ENCODE data around the gene SIDT2.
"Not testable (repeated sequence)": the region's sequence is repeated elsewhere in the genome, so short reads cannot be mapped to it uniquely, and the experiment has no call there.

Gene SIDT2

DNA sequence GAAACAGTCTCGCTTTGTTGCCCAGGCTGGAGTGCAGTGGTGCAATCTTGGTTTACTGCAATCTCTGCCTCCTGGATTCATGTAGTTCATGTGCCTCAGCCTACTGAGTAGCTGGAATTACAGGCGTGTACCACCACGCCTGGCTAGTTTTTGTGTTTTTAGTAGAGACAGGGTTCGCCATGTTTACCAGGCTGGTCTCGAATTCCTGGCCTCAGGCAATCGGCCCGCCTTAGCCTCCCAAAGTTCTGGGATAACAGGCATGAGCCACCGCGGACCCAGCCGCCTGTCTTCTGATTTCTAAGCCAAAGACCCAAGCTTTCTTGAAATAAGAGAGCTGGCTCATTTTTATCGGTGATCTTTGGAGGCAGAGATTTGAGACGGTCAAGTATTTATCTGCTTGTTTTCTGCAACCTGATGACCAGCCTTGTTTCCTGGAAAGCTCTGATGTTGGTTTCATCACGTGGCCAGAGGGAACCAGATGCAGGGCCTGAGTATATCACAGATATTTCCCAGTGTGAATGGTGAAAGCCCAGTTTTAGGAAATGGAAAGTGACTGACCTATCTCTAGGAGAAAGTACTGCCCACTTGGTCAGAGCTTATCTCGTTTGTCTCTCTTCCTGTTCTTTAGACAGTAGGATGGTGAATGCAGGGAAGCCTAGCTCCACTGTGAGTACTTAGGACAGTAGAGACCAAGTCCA is 5.7 kb upstream of the SIDT2 start:
- DNase-seq, result no peak

DNA sequence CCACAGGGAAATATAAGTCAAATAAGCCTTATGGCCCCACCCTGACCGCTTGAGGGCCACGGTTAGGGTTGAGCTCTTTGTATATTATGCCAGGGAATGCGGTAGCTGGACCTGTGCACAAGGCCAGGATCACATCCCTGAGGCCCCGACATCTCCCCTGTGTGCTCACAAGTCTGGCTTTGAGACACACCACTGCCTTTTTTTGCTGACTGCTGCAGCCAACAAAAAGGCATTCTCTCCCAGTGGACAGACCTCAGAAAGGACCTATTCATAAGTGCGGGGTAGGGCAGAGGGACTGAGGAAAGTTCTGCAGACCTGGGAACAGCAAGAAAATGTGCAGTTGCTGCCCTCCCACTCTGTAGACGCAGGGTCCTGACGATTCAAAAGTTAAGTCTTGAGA is 3.4 kb upstream of the SIDT2 start:
- DNase-seq, result no peak

DNA sequence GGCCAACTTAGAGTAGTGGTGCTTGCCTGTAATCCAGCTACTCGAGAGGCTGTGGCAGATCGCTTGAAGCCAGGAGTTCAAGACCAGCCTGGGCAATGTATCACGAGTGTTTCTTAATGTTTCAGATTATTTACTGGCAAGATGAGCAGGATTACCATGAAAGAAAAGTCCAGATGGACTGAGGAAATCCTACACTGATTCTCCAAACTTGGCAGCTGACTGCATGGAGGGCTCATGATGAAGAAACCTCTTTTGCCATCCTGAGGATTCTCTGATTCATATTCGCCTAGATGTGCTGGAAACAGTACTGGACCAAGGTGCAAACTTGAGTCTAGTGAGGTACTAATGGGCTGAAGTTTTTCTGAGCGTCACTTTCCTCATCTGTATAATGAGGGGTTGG is 2.8 kb upstream of the SIDT2 start:
- no peak for DNase-seq

DNA sequence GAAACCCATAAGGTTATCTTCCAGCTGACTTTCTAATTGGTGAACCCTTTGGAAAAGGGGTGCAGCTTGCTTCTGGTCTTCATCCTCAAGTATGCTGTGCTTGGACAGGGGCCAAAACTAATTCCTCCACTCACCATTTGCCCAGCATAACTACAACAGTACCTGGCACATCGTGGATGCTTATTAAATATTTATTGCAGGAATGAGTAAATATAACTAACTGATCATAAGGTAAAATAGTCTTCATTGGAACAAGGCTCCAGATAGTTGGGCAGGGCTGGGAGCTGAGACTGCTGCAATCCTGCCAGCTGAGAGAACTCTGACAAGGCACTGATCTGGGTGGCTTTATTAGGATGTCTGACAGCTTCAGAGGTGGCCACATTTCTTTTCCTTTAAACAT is 2.4 kb upstream of the SIDT2 start:
- DNase-seq, result no peak

DNA sequence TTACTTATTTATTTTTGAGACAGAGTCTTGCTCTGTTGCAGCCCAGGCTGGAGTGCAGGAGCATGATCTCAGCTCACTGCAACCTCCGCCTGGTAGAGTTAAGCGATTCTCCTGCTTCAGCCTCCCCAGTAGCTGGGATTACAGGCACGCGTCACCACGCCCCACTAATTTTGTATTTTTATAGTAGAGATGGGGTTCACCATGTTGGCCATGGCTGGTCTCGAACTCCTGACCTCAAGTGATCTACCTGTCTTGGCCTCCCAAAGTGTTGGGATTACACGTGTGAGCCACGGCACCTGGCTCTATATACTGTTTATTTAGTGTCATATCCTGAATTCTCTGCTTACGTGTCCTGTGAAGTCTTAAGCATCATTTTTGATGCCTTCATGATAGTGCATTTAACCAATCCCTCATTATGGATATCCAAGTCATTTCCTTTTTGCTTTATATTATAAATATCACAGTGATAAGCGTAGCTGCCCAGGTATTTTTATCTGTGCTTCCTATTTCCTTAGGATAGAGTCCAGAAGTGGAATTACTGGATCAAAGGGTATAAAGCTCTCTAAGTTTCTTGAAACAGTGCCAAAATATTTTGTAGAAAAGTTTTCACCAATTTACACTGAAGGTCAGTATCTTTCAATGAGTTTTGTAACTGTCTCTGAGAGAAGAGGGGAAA is 871 bp upstream of the SIDT2 start:
- DNase-seq, result no peak

DNA sequence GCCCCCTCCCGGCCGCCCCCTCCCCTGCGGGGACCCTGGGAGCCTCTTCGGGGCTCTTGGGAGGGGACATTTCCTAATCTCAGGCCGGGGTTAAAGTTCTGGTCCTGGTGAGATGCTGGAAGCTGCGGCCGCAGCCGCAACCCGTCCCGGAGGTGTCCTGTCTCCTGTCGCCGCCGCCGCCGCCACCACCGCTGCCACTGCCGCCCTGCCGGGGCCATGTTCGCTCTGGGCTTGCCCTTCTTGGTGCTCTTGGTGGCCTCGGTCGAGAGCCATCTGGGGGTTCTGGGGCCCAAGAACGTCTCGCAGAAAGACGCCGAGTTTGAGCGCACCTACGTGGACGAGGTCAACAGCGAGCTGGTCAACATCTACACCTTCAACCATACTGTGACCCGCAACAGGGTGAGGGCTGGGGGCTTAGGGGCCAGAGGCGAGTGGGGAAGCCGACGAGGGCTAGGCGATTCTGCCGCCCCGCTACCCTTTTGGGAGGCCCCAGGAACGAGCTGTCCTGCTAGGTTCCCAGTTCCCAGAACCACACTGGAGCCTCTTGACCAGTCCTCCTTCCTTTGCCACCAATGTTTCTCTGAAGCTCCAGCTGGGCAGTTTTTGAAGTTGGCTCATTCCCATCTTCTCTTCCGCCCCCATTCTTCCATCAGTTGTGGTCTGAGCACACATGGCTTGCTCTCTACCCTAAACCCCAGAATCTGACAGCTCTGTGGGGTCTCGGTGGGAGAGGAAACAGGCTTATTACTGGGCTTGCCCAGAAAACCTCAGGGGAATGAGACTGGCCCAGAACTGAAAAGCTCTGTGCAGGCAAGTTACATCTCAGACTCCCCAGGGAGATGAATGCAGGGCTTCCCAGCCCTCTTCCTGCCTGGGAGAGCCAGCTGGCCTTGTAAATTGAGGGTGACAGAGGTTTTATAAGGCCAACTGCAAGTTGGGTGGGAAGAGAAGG is 781 bp downstream of the SIDT2 start:
- DNase-seq, result peak; percentile 45 to 53

DNA sequence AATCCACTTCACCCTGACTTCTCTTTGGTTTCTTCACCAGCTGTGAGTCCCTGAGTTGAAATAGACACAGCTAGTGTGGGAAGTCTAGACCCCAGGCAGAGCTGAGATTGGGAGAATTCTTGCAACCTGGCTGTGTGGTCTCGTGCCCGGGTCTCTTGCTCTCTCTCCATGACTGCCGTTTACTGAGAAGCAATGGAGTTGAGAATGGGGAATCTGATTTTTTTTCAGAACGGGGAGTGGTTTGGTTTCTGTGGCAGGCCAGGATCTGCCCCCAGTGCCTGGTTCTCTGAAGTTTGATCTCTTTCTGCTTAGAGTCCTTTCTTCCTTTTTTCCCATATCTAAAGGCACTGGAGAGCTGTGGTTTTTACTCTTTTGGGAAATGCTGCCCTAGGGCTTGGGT is 1.5 kb downstream of the SIDT2 start:
- peak in 1 of 2 experiments; percentile 3 for DNase-seq

DNA sequence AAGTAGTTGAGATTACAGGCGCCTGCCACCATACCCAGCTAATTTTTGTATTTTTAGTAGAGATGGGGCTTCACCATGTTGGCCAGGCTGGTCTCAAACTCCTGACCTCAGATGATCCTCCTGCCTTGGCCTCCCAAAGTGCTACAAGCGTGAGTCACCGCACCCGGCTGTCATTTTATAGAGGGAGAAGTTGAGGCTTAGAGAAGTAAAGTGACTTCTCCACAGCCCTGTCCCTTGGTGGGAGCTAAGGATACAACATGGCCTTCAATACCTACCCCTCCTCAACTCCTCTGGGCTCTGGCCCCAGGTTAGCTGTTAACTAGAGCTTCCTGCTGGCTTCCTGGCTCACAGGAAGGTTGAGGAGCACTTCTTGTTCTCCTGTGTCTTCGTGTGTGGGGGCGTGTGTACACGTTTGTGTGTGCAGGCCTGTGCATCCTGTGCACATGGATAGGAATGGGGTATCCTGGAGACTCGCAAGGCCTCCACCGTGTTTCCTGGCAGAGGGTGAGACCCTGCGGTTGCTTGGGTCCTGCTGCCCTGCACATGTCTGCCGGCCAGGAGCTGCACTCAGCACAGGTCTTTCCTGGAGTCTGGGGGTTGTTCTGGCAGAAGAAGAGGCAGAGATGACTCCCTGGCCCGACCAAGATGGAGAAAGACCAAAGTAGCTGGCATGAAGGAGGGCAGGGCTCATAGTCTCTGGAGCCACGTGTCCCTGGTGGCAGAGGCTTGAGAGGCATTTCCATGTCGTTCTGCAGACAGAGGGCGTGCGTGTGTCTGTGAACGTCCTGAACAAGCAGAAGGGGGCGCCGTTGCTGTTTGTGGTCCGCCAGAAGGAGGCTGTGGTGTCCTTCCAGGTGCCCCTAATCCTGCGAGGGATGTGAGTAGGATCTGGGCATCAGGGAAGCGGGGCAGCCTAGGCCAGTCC is 2.4 kb downstream of the SIDT2 start:
- DNase-seq, result peak; percentile 66 to 75

DNA sequence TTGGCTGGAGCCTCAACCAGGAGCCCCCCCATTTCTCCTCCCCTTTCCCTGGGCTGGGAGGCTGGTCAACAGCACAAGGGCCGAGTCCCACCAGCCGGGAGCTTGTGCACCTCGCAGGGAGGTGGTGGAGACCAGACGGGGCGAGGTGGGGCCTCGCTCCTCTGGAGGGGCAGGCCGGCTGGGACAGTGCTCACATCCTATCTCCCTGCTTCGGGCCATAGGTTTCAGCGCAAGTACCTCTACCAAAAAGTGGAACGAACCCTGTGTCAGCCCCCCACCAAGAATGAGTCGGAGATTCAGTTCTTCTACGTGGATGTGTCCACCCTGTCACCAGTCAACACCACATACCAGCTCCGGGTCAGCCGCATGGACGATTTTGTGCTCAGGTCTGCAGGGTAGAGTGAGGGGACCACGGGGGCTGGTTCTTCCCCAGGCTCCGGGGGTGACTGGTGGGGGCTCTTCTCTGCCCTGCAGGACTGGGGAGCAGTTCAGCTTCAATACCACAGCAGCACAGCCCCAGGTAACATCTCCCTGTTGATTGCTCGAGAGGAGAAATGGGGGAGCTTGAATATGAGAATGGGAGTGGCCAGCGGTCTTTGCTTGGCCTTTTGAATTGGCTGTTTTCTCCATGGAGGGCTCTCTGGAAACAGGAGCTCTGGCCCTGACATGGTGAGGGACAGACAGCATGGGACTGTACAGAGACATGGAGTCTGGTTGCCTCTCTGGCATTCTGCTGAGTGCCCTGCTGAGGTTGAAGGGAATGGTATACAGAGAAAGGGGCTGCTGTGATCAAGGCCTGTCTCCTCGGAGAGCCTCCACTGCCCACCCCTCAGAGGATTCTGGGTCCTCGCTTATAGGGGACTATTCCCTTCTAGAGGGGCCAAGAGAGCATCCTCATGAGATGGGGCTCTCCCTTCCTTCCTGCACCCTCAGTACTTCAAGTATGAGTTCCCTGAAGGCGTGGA is 3.3 kb downstream of the SIDT2 start:
- DNase-seq, result peak in 1 of 2 experiments; percentile 1

DNA sequence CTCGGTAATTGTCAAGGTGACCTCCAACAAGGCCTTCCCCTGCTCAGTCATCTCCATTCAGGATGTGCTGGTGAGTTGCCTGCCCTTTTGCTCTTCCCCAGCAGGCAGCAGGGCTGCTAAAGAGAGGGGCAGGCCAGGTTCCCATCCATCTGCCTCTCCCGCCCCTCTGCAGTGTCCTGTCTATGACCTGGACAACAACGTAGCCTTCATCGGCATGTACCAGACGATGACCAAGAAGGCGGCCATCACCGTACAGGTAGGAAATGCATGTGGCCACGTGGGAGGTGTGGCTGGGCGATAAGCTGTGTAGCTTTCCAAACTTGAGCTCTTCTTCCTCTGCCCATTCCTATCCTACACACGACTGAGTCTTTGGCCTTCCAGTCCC is 4.0 kb downstream of the SIDT2 start:
- no peak for DNase-seq

DNA sequence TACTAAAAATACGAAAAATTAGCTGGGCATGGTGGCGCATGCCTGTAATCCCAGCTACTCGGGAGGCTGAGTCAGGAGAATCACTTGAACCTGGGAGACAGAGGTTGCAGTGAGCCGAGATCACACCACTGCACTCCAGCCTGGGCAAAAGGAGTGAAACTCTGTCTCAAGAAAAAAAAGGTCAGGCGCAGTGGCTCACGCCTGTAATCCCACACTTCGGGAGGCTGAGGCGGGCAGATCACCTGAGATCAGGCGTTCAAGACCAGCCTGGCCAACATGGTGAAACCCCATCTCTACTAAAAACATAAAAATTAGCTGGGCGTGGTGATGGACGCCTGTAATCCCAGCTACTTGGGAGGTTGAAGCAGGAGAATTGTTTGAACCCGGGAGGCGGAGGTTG is 4.6 kb downstream of the SIDT2 start:
- DNase-seq, result not testable (repeated sequence)

DNA sequence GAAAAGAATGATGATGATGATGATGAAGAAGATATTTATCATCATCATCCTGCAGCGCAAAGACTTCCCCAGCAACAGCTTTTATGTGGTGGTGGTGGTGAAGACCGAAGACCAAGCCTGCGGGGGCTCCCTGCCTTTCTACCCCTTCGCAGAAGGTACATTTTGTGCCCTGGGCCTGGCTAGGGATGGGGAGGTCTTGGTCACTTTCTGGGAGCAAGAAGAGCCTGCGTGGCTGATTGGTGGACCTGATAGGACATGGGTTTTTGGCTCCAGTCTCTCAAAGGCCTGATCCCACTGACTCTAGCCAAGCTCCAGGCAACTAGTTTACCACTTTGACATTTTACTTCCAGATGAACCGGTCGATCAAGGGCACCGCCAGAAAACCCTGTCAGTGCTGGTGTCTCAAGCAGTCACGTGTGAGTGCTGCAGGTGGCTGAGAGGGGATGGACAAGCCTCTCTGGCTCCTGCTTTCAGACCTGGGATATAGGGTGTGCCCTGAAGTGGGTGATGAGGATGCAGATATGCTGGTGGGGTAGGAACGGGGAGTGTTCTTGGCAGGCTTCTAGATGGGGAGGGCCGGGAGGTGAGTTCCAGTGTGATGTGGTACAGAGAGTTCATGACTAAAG is 5.3 kb downstream of the SIDT2 start:
- peak in 1 of 2 experiments; percentile 1 for DNase-seq

DNA sequence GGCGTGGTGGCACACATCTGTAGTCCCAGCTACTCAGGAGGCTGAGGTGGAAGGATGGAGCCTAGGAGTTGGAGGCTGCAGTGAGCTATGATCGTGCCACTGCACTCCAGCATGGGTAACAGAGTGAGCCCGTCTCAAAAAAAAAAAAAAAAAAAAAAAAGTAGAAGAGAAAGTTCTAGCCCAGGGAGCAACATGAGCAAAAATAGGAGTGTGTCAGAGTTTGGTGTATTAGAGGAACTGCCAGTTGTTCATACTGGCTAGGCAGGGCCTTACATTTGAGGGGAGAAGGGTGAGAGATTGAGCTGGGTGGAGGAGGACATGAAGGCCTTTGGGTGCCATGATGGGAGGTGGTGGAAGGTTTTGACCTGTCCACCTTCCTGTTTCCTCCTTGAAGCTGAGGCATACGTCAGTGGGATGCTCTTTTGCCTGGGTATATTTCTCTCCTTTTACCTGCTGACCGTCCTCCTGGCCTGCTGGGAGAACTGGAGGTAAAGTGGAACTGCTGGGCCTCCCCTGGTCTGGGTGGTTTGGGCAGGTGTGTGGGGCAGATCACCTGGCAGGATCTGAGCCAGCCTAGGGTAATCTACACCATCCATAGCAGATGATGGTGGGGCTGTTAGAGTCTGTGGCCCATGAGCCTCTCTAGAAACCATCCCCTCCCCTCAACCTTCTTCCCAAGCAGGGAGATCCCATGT is 7.3 kb downstream of the SIDT2 start:
- DNase-seq, result no peak

DNA sequence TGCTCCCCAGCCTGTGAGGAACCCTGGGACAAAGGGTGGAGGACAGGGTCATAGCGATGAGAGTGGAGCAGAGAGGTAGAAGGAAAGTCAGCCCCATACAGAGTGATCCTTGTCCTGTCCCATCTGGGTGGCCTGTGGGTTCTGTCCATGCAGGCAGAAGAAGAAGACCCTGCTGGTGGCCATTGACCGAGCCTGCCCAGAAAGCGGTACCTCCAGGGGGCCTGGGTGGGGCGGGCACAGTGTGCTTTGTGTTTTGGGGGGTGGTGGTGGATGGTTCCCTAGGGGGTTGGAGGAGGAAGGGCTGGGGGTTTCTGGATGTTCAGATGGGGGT is 7.9 kb downstream of the SIDT2 start:
- DNase-seq, result no peak

DNA sequence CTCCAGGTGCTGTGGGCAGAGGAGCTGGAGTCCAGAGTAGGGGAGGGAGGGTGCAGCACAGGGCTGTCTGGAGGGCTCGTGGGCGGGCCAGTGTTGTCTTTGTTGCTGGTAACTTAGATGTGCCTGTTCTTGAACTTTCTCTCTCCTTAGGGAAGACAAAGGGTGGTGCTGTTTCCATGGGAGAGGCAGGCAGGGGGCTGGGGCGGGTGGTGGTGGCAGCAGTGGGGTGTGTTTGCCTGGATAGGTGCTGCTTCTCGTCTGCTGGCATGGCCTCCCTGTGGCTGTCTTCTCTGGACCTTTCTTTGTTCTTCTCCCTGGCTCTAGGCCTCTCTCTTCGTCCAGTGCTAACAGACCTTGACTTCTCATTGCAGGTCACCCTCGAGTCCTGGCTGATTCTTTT is 8.5 kb downstream of the SIDT2 start:
- no peak for DNase-seq

DNA sequence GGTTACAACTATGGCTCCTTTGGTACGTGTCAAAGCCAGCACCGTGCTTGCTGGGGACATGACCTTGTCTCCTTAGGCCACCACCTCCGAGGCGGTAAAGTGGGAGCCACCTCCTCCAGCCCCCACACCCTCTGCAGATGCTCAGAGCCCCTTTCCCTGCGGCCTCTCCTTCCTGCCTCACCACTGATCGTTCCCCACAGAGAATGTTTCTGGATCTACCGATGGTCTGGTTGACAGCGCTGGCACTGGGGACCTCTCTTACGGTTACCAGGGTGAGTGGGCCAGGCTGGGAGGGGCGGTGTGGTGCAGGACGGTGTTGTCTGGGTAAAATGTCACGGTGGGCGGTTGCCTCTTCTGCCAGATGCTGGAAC is 8.9 kb downstream of the SIDT2 start:
- no peak for DNase-seq

DNA sequence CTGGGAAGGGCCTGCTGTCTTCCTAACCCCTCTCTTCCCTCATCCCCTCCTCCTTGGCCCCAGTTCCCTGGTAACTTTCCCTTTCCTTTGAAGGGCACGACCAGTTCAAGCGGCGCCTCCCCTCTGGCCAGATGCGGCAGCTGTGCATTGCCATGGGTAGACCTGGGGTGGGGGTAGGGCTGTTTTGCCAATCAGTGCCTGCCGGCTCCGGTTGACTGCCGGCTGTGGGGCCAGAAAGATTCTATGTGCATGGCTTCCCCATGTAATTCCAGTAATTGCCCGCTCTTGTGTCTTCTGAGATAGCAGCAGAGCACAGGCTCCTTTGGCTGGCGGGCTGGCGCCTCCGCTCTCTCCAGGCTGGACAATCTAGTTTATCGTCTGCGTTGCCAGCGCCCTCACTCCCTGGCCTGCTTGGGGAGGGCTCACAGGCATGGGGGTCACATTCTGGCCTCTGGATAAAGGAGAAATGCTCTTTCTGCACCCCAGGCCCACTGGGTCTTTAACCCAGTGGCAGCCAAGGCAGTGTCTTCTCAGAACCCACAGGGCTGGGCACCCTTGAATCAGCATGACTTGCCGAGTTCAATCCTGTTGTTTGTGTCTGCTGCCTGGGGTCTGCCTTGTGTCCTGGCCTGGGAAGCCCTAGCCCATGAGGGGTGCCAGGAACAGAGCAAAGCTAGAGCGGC is 9.4 kb downstream of the SIDT2 start:
- DNase-seq, result no peak

DNA sequence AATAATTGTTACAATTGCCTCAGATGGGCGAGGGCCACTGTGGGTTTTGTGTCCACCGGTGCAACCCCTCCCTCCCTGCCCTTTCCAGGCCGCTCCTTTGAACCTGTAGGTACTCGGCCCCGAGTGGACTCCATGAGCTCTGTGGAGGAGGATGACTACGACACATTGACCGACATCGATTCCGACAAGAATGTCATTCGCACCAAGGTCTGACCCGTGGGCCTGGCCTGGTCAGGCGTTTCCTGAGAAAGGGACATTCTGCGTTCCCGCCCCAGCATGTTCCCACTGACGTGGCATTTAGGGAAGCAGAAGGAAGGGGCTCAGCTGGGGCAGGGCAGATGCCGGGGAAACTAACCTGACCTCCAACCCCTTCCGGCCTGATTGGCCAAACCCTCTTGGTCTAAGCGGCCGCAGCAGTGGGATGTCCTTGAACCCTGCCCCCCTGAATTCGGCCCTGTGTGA is 10.1 kb downstream of the SIDT2 start:
- DNase-seq, result no peak

DNA sequence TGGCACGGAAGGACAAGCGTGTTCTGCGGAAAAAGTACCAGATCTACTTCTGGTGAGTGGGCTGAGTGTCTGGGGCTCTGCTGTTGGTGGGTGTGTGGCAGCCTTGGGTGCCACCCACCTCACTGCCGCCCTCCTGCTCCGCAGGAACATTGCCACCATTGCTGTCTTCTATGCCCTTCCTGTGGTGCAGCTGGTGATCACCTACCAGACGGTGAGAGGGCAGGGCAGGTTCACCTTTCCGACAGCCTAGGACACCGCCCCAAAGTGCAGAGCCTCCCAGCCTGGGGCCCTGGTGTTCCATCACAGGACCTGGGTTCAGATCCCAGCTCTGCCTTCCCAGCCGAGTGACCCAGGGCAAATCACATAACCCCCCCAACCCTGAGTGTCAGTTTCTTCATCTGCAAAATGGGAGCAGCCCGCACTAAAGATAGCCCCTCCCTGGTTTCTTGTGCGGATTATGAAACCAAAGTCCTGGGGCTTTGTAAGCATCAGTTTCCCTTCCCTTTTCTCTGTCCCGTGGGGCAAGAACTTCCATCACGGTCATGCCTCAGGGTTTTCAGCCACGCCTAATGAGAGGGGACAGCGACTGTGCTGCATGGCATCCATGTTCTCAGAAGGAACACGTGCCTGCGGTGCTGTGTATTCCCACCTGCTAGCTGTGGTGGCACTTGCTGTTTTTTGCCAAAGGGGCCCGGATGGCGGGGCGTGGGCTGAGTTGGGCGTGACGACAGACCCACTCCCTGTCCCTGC is 10.8 kb downstream of the SIDT2 start:
- DNase-seq, result no peak

Measured in activated CD4-positive, alpha-beta T cell treated with anti-CD3 and anti-CD28 coated beads, Interleukin-2, amount 50 U/mL, for 48 hours (primary cell).